ENCODE results near the gene OTUB1. TPM values are rescaled to one million over a fixed set of nuclear protein-coding genes. Genes with fewer than 3 reads are reported as not detected.
A peak's percentile ranks its signal among the peaks of the same experiment; 100 is the strongest.

Gene OTUB1
- total RNA-seq, 1 experiment from 2014 or later, result 76.6 TPM

- Histone ChIP-seq H3K27me3 (ENCODE audit: control insufficient read depth, insufficient read depth, low read length) (peaks cover 30% of the 10 kb centered on the region), H3K36me3 (replicated peaks; ENCODE audit: control insufficient read depth, insufficient read depth, low read length) (no peaks in the 10 kb centered on the region), H3K4me3 (ENCODE audit: insufficient read depth, low read depth, low read length) (peak overlapping the region; percentile 15; the same call in 1 of the 2 replicates)
- peak; percentile 88 for DNase-seq
Measured at GRCh38 chr11:64007160-64007628, 21.0 kb downstream of the OTUB1 start.

GRCh38 chr11:64007629-64008282 is 21.5 kb downstream of the OTUB1 start:
- peaks cover 30% of the 10 kb centered on the region for H3K27me3 ChIP-seq (ENCODE audit: control insufficient read depth, insufficient read depth, low read length)
- no peaks in the 10 kb centered on the region for H3K36me3 ChIP-seq (replicated peaks; ENCODE audit: control insufficient read depth, insufficient read depth, low read length)
- H3K4me3 ChIP-seq (ENCODE audit: insufficient read depth, low read depth, low read length), result peak overlapping the region; percentile 15; the same call in 1 of the 2 replicates
- peak; percentile 92 for DNase-seq

GRCh38 chr11:64008283-64008913 is 22.2 kb downstream of the OTUB1 start:
- DNase-seq, result peak; percentile 59
- Histone ChIP-seq H3K27me3 (ENCODE audit: control insufficient read depth, insufficient read depth, low read length) (peaks cover 30% of the 10 kb centered on the region), H3K4me3 (ENCODE audit: insufficient read depth, low read depth, low read length) (no peak overlapping the region; the same call in 1 of the 2 replicates), H3K36me3 (replicated peaks; ENCODE audit: control insufficient read depth, insufficient read depth, low read length) (no peaks in the 10 kb centered on the region)

GRCh38 chr11:64008914-64009633 is 22.8 kb downstream of the OTUB1 start:
- DNase-seq, result peak; percentile 83
- no peak overlapping the region for H3K4me3 ChIP-seq (ENCODE audit: insufficient read depth, low read depth, low read length)
- peaks cover 30% of the 10 kb centered on the region for H3K27me3 ChIP-seq (ENCODE audit: control insufficient read depth, insufficient read depth, low read length)
- no peaks in the 10 kb centered on the region for H3K36me3 ChIP-seq (replicated peaks; ENCODE audit: control insufficient read depth, insufficient read depth, low read length)

GRCh38 chr11:64009710-64010109 is 23.5 kb downstream of the OTUB1 start:
- Histone ChIP-seq H3K4me3 (ENCODE audit: insufficient read depth, low read depth, low read length) (no peak overlapping the region), H3K27me3 (ENCODE audit: control insufficient read depth, insufficient read depth, low read length) (peaks cover 30% of the 10 kb centered on the region), H3K36me3 (replicated peaks; ENCODE audit: control insufficient read depth, insufficient read depth, low read length) (no peaks in the 10 kb centered on the region)
- no peak for DNase-seq

- no peak for DNase-seq
- Histone ChIP-seq H3K4me3 (ENCODE audit: insufficient read depth, low read depth, low read length) (no peak overlapping the region), H3K36me3 (replicated peaks; ENCODE audit: control insufficient read depth, insufficient read depth, low read length) (no peaks in the 10 kb centered on the region), H3K27me3 (ENCODE audit: control insufficient read depth, insufficient read depth, low read length) (peaks cover 29% of the 10 kb centered on the region)
Measured at GRCh38 chr11:64010783-64011182, 24.5 kb downstream of the OTUB1 start.

- Histone ChIP-seq H3K4me3 (ENCODE audit: insufficient read depth, low read depth, low read length) (no peak overlapping the region), H3K36me3 (replicated peaks; ENCODE audit: control insufficient read depth, insufficient read depth, low read length) (no peaks in the 10 kb centered on the region), H3K27me3 (ENCODE audit: control insufficient read depth, insufficient read depth, low read length) (peaks cover 24% of the 10 kb centered on the region)
- no peak for DNase-seq
Measured at GRCh38 chr11:64011371-64011770, 25.1 kb downstream of the OTUB1 start.

GRCh38 chr11:64013141-64013896 is 27.1 kb downstream of the OTUB1 start:
- peaks cover 7% of the 10 kb centered on the region for H3K27me3 ChIP-seq (ENCODE audit: control insufficient read depth, insufficient read depth, low read length)
- no peaks in the 10 kb centered on the region for H3K36me3 ChIP-seq (replicated peaks; ENCODE audit: control insufficient read depth, insufficient read depth, low read length)
- peak; percentile 68 for DNase-seq
- H3K4me3 ChIP-seq (ENCODE audit: insufficient read depth, low read depth, low read length), result no peak overlapping the region

GRCh38 chr11:64014356-64014755 is 28.1 kb downstream of the OTUB1 start:
- H3K27me3 ChIP-seq (ENCODE audit: control insufficient read depth, insufficient read depth, low read length), result peaks cover 1% of the 10 kb centered on the region; the same call in 1 of the 2 replicates
- no peaks in the 10 kb centered on the region for H3K36me3 ChIP-seq (replicated peaks; ENCODE audit: control insufficient read depth, insufficient read depth, low read length)
- no peak for DNase-seq
- no peak overlapping the region for H3K4me3 ChIP-seq (ENCODE audit: insufficient read depth, low read depth, low read length)

- DNase-seq, result no peak
- H3K36me3 ChIP-seq (replicated peaks; ENCODE audit: control insufficient read depth, insufficient read depth, low read length), result no peaks in the 10 kb centered on the region
- no peak overlapping the region for H3K4me3 ChIP-seq (ENCODE audit: insufficient read depth, low read depth, low read length)
- peaks cover 1% of the 10 kb centered on the region; the same call in 1 of the 2 replicates for H3K27me3 ChIP-seq (ENCODE audit: control insufficient read depth, insufficient read depth, low read length)
Measured at GRCh38 chr11:64015510-64015909, 29.3 kb downstream of the OTUB1 start.

- no peak for DNase-seq
- peaks cover 1% of the 10 kb centered on the region; the same call in 1 of the 2 replicates for H3K27me3 ChIP-seq (ENCODE audit: control insufficient read depth, insufficient read depth, low read length)
- no peak overlapping the region for H3K4me3 ChIP-seq (ENCODE audit: insufficient read depth, low read depth, low read length)
- no peaks in the 10 kb centered on the region for H3K36me3 ChIP-seq (replicated peaks; ENCODE audit: control insufficient read depth, insufficient read depth, low read length)
Measured at GRCh38 chr11:64015935-64016845, 30.0 kb downstream of the OTUB1 start.

GRCh38 chr11:64017945-64018224 is 31.6 kb downstream of the OTUB1 start:
- no peaks in the 10 kb centered on the region for H3K36me3 ChIP-seq (replicated peaks; ENCODE audit: control insufficient read depth, insufficient read depth, low read length)
- H3K4me3 ChIP-seq (ENCODE audit: insufficient read depth, low read depth, low read length), result no peak overlapping the region
- H3K27me3 ChIP-seq (ENCODE audit: control insufficient read depth, insufficient read depth, low read length), result no peaks in the 10 kb centered on the region
- no peak for DNase-seq

- no peak overlapping the region for H3K4me3 ChIP-seq (ENCODE audit: insufficient read depth, low read depth, low read length)
- DNase-seq, result no peak
- no peaks in the 10 kb centered on the region for H3K36me3 ChIP-seq (replicated peaks; ENCODE audit: control insufficient read depth, insufficient read depth, low read length)
- no peaks in the 10 kb centered on the region for H3K27me3 ChIP-seq (ENCODE audit: control insufficient read depth, insufficient read depth, low read length)
Measured at GRCh38 chr11:64018310-64018709, 32.1 kb downstream of the OTUB1 start.

All from H7 (cell line).